PFSK-1 (cell line): Measurements from ENCODE around the gene TXNIP.

ENCODE experiments used
- POLR2AphosphoS5 ChIP-seq: IDR thresholded peaks from 2 replicates; pipeline ENCODE4 v1.6.1; 2012; ENCODE audit warnings: low read depth, mild to moderate bottlenecking, control low read depth, low read length, moderate library complexity
- SIN3A ChIP-seq: IDR thresholded peaks from 2 replicates; pipeline ENCODE4 v1.6.1; 2012; ENCODE audit warnings: mild to moderate bottlenecking, low read length, moderate library complexity, borderline replicate concordance; ENCODE audit not compliant: insufficient read depth

GRCh38 chr1:146007489-146008133 is 11.2 kb upstream of the TXNIP start:
- no peak for TF ChIP-seq POLR2AphosphoS5
- TF ChIP-seq SIN3A: no peak
